Activated CD4-positive, alpha-beta T cell treated with anti-CD3 and anti-CD28 coated beads, Interleukin-2, amount 50 U/mL, for 4 hours (primary cell): ENCODE data around the gene WDR76.
"Not testable (repeated sequence)": the region's sequence is repeated elsewhere in the genome, so short reads cannot be mapped to it uniquely, and the experiment has no call there.

ENCODE experiments used
- DNase-seq, 2 experiments: peaks; one replicate each; pipeline ENCODE4 v3.0.0-alpha.2; 2020

WDR76 gene

DNA sequence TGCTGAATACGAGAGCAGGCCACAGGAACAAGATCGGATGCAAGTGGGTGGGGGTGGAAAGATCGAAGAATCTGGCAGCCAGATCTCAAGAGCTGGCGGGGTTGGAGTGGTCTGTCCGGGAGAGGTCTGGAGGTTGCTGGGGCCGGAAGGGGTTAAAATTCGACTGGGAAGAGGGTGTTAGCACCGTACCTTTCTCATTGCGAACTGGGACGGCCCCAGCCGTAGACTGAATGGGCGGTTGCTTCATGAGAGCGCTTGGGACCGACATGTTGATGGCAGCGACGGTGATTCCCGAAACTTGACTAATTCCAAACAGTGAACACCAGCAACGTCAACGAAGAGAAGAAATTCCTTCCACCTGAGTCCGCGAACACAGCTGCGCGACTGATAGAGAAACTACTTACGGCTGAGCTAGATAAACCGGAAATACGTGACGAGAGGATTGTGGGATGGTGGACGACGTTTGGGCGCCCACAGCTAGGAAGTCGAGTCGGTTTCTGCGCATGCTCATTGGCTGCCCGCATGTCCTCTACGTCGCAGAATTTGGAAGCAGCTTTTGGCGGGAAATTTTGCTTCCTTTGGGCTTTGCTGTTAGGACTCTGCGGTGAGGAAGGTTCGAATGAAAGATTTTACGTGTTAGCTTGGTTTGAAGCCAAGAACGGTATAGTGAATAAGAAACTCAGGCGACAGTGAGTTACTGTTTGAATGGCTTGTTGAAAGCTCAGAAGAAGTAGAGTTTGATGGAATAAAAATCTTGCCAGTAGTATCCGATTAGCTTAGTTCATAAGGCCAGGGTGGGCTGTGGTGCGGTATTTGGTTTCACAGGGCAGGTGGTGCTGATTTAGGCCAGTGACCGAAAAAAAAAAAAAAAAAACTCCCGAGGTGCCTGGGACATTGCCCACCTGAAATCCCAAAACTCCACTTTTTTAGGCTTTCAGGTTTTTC, 2.2 kb upstream of the WDR76 start, which contains the start of gene MFAP1:
Gene MFAP1 (minus strand): TSS at position 389 of the 945 bp plus-strand sequence. CDS start 121 bp downstream, at position 268.
- DNase-seq = peak; percentile 86 to 91

DNA sequence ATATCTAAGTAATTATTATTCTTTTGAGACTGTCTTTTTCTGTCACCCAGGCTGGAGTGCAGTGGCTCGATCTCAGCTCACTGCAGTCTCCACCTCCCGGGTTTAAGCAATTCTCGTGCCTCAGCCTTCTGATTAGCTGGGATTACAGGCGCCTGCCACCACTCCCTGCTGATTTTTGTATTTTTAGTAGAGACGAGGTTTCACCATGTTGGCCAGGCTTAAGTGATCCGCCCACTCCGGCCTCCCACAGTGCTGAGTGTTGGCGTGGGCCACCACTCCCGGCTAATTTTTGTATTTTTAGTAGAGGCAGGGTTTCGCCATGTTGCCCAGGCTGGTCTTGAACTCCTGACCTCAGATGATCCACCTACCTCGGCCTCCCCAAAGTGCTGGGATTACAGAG, 1.5 kb upstream of the WDR76 start:
- not testable (repeated sequence) for DNase-seq

DNA sequence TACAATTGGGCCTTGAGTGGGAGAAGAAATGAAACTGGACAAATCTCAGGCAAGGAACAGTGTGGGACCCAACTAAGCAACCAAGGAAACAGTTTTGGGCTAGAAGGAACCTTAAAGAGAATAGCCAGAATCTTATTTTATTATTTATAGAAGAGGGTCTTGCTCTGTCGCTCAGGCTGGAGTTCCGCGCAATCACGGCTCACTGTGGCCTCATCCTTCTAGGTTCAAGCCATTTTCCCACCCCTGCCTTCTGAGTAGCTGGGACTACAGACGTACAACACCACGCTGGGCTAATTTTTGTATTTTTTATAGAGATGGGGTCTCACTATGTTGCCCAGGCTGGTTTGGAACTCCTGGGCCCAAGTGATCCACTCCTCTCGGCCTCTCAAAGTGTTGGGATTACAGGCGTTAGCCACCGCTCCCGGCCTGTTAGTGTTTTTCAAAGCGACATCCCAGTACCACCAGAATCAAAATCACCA, 734 bp upstream of the WDR76 start:
- no peak for DNase-seq

DNA sequence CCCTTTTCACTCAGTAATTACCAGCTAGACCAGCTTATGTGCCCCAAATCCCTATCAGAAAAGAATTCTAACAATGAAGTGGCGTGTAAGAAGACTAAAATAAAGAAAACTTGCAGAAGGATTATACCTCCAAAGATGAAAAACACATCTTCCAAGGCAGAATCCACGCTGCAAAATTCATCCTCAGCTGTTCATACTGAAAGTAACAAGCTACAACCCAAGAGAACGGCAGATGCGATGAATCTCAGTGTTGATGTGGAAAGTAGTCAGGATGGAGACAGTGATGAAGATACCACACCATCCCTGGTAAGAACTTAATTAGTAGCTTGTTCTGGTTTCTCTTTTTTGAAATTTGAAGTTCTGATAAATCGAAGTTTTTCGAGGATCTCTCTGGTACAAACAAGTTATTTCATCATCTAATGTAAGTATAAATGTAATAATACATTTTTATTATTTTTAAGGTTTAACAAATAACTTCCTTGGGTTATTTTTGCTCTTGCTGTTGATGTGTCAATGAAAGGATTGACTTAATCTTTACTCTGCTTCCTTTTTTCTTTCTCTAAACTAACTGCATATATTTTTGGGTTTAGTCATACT, 1.4 kb downstream of the WDR76 start:
- no peak for DNase-seq

DNA sequence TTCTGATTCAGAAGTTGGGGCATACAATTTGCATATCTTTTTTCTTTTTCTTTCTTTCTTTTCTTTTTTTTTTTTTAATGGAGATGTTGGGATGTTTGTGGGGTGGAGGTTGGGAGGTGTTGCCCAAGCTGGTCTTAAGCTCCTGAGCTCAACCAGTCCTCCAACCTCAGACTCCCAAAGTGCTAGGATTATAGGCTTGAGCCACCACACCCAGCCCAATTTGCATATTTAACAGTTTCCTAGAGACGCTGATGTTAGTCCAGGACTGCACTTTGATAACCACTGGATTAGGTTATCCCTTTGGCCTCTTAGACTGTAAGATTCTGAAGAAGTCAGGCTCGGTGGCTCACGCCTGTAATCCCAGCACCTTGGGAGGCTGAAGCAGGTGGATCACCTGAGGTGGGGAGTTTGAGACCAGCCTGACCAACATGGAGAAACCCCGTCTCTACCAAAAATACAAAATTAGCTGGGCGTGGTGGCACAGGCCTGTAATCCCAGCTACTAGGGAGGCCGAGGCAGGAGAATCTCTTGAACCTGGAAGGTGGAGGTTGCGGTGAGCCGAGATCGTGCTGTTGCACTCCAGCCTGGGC, 3.2 kb downstream of the WDR76 start:
- not testable (repeated sequence) for DNase-seq

DNA sequence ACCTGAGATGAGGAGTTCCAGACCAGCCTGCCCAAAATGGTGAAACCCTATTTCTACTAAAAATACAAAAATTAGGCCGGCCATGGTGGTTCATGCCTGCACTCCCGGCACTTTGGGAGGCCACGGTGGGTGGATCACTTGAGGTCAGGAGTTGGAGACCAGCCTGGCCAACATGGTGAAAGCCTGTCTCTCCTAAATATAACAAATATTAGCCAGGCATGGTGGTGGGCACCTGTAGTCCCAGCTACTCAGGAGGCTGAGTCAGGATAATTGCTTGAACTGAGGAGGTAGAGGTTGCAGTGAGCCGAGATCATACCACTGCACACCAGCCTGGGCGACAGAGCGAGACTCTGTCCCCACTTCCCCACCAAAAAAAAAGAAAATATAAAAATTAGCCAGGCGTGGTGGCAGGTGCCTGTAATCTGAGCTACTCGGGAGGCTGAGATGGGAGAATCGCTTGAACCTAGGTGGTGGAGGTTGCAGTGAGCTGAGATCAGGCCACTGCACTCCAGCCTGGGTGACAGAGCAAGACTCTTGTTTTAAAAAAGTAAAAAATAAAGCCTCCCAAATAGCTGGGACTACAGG, 4.0 kb downstream of the WDR76 start:
- not testable (repeated sequence) for DNase-seq

DNA sequence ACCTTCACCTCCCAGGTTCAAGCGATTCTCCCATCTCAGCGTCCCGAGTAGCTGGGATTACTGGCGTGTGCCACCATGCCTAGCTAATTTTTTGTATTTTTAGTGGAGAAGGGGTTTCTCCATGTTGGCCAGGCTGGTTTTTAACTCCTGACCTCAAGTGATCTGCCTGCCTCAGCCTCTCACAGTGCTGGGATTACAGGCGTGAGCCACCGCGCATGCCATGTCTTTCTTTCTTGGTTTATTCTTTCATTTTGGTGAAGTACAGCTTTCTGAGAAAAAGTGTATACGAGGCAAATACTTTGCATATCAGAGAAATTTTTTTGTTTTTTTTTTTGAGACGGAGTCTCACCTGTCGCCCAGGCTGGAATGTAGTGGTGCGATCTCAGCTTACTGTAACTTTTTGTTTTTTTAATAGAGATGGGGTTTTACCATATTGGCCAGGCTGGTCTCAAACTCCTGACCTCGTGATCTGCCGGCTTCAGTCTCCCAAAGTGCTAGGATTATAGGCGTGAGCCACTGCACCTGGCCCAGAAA, 4.8 kb downstream of the WDR76 start:
- DNase-seq = not testable (repeated sequence)

DNA sequence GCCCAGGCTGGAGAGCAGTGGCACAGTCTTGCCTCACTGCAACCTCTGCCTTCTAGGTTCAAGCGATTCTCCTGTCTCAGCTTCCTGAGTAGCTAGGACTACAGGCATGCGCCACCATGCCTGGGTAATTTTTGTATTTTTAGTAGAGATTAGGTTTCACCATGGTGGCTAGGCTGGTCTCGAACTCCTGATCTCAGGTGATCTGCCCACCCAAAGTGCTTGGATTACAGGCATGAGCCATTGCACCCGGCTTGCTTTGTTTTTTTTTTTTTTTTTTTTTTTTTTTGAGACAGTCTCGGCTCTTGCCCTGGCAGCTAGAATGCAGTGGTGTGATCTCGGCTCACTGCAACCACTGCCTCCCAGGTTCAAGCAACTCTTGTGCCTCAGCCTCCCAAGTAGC, 5.7 kb downstream of the WDR76 start:
- not testable (repeated sequence) for DNase-seq

DNA sequence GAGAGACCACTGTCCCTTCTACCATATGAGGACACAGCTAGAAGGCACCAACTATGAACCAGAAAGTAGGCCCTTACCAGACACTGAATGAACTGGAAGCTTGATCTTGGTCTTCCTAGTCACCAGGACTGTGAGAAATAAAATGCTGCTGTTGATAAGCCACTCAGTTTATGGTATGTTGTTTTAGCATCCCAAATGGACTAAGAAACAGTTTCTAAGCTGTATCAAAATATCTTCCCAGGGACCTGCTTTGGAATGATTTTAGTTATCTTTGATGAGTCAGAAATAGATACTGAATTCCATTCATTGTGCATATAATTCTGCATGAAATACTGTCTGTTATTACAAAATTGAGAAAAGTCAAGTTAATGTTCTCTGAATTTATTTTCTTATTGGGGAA, 18.6 kb downstream of the WDR76 start:
- DNase-seq = no peak

DNA sequence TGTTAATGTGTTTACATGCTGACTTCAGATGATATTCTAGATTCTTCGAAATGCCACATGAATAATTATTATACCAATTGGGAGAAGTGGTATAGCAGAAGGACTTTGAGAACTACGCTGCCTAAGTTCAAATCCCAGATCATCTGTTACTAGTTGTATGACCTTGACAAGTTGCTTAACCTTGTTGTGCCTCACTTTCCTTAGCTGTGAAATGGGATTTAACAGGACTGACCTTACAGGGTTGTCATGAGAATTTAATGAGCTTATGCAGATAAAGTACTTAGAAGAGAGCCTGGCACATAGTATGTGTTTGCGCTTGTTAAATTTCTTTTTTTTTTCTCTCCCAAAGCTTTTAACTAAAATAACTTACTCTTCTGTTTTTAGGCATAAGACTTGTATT, 24.4 kb downstream of the WDR76 start:
- DNase-seq = no peak

DNA sequence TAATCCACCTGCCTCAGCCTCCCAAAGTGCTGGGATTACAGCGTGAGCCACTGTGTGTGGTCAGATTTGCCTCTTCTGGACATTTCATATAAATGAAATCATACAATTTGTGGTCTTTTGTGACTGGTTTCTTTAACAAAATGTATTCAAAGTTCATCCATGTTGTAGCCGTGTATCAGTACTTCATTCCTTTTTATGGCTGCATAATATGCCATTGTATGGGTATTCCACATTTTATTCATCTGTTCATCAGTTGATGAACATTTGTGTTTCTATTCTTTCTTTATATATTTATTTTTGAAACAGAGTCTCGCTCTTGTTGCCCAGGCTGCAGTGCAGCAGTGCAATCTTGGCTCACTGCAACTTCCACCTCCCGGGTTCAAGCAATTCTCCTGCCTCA, 25.8 kb downstream of the WDR76 start:
- no peak for DNase-seq

DNA sequence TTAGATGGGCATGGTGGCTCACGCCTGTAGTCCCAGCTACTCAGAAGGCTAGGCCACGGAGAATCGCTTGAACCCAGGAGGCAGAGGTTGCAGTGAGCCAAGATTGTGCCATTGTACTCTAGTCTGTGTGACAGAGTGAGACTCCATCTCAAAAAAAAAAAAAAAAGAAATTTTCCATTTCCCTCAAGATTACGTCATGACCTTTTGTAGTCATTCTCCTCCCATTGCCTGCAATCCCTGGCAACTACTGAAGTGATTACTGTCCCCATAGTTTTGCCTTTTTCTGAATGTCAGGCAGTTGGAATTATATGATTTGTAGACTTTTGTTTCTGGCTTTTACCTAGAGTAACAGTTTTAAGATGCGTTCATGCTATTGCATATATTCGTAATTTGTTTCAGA, 28.0 kb downstream of the WDR76 start:
- no peak for DNase-seq

DNA sequence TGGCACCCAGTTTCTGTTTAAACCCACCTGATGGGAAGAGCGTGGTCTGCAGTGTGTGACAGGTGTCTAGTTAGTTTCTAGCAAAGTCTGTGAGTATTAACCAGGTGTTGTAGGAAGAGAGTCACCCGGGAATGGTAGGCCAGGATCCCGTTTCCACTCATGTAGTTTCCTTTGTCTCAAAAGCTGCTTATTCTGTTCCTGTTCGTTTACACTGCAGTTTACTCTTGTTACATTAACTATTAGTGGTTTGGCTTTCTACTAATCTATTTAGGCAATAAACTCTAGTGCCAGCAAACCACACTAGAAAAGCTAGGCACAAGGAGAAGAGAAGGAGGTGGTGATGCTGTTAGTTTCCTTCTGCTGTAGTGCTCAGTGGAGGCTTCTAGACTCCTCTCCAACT, 32.7 kb downstream of the WDR76 start:
- DNase-seq = no peak

DNA sequence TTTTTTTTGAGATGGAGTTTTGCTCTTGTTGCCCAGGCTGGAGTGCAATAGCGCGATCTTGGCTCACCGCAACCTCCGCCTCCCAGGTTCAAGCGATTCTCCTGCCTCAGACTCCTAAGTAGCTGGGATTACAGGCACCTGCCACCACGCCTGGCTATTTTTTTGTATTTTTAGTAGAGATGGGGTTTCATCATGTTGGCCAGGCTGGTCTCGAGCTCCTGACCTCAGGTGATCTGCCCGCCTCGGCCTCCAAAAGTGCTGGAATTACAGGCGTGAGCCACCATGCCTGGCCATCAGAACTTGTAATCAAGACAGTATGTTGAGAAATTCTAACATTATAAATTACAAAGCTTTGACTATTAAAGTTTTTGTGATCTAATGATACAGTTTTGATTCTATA, 39.8 kb downstream of the WDR76 start:
- DNase-seq = not testable (repeated sequence)

DNA sequence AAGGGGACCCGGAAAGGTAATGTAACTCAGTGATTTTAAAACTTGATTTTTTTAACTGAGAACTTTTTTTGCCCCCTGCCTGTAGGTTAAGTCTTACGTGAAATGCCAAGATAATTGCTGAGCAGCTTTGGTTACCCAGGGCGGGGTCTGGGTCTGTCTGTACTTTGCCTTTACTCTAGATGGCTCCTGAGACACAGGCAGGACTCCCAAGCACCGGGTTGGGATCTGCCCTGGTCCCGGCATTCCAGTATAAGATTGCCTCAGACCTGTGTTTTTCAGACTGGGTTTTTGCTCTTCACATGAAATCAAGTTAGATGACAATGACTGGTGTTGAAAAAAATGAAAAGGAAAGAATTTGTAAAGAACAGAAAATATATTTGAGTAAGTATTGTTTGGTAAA, 40.3 kb downstream of the WDR76 start:
- DNase-seq = no peak

DNA sequence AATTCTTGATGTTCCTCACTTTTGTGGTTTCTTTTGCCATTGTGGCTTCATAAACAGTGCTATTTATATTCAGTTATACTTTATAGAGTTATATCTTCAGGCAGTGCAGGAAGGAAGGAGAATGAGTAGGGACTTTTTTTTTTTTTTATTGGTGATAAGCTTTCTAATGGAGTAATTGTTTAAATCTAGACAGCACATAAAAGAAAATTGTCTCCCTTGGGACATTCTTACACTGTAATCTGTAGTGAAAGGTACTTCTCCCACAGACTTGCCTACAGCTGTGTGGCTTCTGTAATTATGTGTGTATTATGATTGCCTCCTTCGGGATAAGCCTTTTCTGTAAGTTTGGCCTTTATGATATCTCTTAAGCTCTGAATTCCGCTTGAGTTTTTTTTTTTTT, 41.6 kb downstream of the WDR76 start:
- DNase-seq = no peak

DNA sequence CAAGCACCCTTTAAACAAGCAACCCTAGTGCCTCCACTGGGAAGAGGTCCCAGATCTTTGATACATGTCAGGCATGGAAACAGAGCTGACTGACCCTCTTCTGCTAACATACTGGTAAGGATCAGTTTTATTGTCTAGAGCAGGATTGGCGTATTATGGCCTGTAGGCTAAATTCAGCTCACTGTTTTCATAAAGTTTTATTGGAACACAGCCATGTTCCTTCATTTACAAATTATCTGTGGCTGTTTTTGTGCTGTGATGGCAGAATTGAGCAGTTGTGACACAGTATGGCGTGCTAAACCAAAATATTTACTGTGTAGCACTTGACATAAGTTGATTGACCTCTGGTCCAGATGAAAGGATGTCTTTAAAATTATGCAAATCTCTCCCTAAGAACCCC, 45.0 kb downstream of the WDR76 start:
- no peak for DNase-seq

DNA sequence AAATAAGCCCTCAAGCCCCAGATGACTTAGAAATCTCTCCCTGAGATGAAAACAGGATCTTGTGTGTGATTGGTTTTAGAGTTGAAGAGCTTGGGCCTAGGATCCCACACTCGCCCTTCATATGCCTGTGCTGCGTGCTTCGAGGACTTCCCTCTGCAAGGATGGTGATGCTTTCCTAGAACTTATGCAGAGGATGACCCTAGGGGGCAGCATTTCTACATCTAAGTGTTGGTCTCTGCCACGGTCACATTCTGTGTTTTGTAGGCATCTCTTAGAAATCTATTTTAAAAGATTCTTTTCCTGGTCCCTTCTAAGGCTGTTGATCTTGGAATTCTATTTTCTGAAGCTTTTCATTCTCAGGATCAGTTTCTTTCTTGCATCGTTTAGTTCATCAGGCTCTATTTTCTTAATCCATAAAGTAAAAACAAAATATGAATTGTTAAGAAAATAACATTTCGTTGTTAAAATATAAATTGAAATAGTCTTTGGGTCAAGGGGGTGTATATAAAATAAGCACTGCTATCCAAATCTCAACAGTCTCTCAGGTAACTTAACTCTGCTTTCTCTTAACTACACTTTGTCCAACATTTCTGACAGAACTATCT, 45.7 kb downstream of the WDR76 start:
- no peak for DNase-seq

DNA sequence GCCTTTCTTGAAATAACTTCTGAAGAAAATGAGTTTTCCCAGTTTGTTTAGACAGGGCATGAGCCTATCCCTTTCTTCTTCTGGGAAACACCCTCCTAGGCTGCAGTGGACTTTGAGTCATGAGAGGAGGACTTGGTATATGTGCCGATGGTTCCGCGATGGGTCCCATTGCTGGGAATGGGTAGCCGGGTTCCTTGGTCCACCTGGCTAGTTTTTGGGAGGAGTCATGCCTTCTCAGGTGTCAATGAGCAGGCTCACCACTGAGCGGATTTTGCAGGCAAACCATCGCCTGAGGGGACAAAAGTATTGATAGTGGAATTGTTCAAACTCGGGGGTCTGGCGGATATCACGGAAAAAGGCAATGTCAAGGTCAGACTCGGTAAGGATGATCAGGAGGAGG, 46.8 kb downstream of the WDR76 start:
- no peak for DNase-seq

DNA sequence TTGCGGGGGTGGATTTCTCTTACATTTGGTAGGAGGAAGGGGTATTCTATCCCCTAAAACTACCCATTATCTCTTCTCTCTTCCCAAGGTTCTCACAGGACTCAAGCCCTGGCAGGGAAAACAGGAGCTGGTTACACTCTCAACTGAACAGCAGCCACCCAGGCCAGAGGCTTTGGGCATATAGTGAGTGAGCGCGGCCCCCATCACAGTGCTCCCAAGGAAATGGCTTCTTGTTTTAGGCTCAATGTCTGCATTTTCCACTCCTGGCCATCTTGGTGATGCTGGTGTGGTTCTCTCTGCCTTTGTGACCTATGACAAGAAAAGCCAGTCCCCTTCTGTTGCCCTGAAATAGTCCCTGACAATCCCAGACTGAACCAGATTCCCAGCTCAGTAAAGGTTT, 50.1 kb downstream of the WDR76 start:
- no peak for DNase-seq

DNA sequence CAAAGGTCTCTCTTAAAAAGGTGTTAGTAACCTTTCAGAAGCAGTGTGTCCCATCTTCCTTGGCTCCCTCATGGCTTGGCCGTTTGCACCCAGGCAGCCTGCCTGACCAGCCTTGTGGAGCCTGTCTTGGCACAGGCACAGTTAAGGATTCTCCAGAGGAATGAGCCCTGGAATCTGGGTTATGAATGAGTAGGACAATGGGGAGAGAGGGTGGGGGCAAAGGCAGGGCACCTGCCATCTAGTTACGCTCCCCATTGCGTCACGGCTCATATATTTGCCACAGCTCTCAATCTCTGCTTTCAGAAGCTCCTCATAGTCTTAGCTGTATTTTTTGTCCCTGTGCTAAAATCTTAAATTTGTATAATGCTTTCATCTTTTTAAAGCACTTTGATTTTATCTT, 50.6 kb downstream of the WDR76 start:
- no peak for DNase-seq

DNA sequence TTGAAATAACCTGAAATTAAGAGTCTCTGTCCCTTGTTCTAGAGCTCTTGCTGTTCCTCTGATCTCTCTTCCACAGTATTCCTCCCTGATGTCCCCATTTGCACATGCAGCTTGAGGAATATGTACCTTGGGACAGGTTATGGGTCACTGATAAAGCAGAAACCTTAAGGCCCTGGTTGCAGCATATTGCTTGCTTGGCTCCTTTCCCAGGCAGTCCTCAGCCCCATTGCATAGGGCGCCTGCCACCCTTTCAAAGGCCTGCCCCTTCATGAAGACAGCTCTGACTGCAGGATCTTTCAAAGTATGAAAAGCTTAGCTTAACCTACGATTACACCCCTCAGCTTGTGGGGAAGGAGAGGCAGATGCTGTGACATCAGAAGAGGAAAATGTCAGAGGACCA, 51.6 kb downstream of the WDR76 start:
- no peak for DNase-seq
